Stimulated activated CD4-positive, alpha-beta T cell treated with anti-CD3 and anti-CD28 coated beads, Interleukin-1b, Interleukin-23, amount 100 ng/mL, for 24 hours (primary cell): ENCODE measurements around the gene RUNDC3A.

Experiments
- DNase-seq, 4 experiments: peaks; one replicate each; pipeline ENCODE4 v3.0.0-alpha.2; 2020; ENCODE audit warnings: low read depth in 4 of 4, low spot score in 1 of 4

The RUNDC3A gene

GRCh38 chr17:44308320-44308818, at the start of gene RUNDC3A:
TSS of gene RUNDC3A (plus strand) at chr17:44308601. CDS start at chr17:44308833, 232 bp downstream.
- peak; percentile 61 to 76 (median 72) for DNase-seq

GRCh38 chr17:44258811-44259351, 49.5 kb upstream of the RUNDC3A start:
- no peak for DNase-seq

- no peak for DNase-seq
Measured at GRCh38 chr17:44260296-44260695, 48.1 kb upstream of the RUNDC3A start.

GRCh38 chr17:44262654-44263225, 45.7 kb upstream of the RUNDC3A start:
- DNase-seq: no peak

- no peak for DNase-seq
Measured at GRCh38 chr17:44263345-44263902, 45.0 kb upstream of the RUNDC3A start.

- no peak for DNase-seq
Measured at GRCh38 chr17:44266402-44267164, 41.8 kb upstream of the RUNDC3A start.

- no peak for DNase-seq
Measured at GRCh38 chr17:44267165-44267455, 41.3 kb upstream of the RUNDC3A start.

GRCh38 chr17:44267818-44268490, 40.4 kb upstream of the RUNDC3A start, which contains the start of gene SLC4A1:
TSS of gene SLC4A1 (minus strand) at chr17:44268135. CDS start at chr17:44262866, 5,269 bp downstream.
- DNase-seq: no peak

- no peak for DNase-seq
Measured at GRCh38 chr17:44268709-44269534, 39.5 kb upstream of the RUNDC3A start.

- no peak for DNase-seq
Measured at GRCh38 chr17:44269535-44270240, 38.7 kb upstream of the RUNDC3A start.

- no peak for DNase-seq
Measured at GRCh38 chr17:44272321-44272951, 36.0 kb upstream of the RUNDC3A start.

- no peak for DNase-seq
Measured at GRCh38 chr17:44272954-44273353, 35.4 kb upstream of the RUNDC3A start.

GRCh38 chr17:44273607-44274006, 34.8 kb upstream of the RUNDC3A start:
- no peak for DNase-seq

- DNase-seq: no peak
Measured at GRCh38 chr17:44277976-44278375, 30.4 kb upstream of the RUNDC3A start.

- no peak for DNase-seq
Measured at GRCh38 chr17:44279346-44279665, 29.1 kb upstream of the RUNDC3A start.

GRCh38 chr17:44279666-44280391, 28.6 kb upstream of the RUNDC3A start:
- no peak for DNase-seq

- DNase-seq: no peak
Measured at GRCh38 chr17:44280392-44280937, 27.9 kb upstream of the RUNDC3A start.

GRCh38 chr17:44281570-44281969, 26.8 kb upstream of the RUNDC3A start:
- DNase-seq: no peak

- no peak for DNase-seq
Measured at GRCh38 chr17:44282264-44282663, 26.1 kb upstream of the RUNDC3A start.
